GM21367 (cell line): ENCODE data around the gene ABHD6.
"Not testable (repeated sequence)": the region's sequence is repeated elsewhere in the genome, so short reads cannot be mapped to it uniquely, and the experiment has no call there.

ENCODE experiments used
- ATAC-seq: cut with Tn5 transposase; IDR thresholded peaks from one replicate; pipeline ENCODE4 v1.9.1; 2021; ENCODE audit not compliant: unreplicated experiment

The ABHD6 gene

DNA sequence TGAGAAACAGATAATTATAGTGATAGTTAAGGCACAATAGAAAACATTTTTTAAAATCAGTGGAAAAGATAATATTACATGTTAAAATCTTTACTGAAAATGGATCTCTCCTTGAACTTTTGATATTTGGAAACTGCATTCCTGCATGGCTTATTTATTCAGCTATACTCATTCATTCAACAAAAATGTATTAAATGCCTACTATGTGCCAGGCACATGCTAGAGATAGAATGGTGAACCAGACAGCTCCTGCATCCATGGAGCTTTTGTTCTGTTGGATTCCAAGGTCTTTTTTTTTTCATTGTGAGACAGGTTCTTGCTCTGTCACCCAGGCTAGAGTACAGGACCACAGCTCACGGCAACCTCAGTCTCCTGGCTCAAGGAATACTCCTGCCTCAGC lies 99.6 kb downstream of the ABHD6 start:
- ATAC-seq = no peak

DNA sequence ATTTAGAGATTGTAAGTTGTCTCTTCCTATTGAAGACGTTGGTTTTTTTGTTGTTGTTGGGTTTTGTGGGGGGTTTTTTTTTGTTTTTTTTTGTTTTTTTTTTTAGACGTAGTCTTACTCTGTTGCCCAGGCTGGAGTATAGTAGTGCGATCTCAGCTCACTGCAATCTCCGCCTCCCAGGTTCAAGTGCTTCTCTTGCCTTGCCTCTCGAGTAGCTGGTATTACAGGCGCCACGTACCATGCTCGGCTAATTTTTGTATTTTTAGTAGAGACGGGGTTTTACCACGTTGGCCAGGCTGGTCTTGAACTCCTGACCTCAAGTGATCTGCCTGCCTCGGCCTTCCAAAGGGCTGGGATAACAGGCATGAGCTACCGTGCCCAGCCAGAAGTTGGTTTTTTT lies 101.6 kb downstream of the ABHD6 start:
- not testable (repeated sequence) for ATAC-seq

DNA sequence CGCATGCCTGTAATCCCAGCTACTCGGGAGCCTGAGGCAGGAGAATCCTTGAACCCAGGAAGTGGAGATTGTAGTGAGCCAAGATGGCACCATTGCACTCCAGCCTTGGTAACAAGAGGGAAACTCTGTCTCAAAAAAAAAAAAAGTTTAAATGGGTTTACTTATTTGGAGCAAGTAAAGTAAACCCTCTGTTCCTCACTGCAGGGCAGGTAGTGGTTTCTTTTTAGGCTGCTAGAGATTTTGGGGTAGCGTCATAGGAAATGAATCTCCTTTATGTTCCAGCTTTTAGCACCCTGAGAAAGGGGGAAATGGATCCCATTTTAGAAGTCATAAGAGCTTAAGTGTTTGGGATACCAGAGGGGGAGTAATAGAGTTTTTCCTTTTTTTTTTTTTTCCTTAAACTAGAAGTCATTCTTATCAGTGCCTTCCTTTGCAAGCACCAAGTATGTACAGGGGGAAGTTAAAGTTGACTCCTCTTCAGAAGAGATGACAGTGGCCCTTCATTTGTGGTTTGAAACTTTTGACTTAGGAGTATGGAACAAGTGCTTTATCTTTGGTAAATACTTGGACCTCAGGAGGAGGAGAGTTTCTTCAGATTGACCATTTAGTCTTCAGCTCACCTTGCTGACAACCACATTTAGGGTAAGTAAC lies 103.1 kb downstream of the ABHD6 start:
- no peak for ATAC-seq

DNA sequence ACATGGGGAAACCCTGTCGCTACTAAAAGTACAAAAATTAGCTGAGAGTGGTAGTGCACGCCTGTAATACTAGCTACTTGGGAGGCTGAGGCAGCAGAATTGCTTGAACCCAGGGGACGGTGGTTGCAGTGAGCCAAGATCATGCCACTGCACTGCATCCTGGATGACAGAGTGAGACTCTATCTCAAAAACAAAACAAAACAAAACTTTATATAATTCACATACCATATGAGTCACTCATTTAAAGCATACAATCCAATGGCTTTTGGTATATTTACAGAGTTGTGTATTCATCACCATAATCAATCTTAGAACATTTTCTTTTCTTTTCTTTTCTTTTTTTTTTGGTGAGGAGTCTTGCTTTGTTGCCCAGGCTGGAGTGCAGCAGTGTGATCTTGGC lies 103.8 kb downstream of the ABHD6 start:
- no peak for ATAC-seq

DNA sequence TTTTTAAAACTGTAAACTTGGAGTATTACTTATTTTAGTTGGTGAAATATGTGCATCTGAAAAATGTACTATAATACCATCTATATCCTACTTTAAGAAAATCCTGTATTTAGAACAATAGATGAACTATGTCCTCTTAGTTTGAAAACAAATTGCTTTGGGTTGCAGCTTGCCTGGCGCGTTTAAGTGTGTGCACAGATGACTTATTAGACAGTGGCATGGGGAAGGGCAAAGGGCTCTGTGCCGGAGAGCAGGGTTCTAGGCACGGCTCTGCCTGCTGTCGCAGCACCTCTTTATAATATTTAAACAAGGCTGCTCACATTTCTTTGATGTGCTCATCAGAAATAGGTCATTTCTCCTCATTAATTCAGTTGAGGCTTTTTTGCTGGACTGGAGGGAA lies 105.1 kb downstream of the ABHD6 start:
- no peak for ATAC-seq
